Measurements from ENCODE around the gene DENND1B.

GRCh38 chr1:197480446-197480845, 294.8 kb downstream of the DENND1B start:
- TF ChIP-seq, protein P1, sequence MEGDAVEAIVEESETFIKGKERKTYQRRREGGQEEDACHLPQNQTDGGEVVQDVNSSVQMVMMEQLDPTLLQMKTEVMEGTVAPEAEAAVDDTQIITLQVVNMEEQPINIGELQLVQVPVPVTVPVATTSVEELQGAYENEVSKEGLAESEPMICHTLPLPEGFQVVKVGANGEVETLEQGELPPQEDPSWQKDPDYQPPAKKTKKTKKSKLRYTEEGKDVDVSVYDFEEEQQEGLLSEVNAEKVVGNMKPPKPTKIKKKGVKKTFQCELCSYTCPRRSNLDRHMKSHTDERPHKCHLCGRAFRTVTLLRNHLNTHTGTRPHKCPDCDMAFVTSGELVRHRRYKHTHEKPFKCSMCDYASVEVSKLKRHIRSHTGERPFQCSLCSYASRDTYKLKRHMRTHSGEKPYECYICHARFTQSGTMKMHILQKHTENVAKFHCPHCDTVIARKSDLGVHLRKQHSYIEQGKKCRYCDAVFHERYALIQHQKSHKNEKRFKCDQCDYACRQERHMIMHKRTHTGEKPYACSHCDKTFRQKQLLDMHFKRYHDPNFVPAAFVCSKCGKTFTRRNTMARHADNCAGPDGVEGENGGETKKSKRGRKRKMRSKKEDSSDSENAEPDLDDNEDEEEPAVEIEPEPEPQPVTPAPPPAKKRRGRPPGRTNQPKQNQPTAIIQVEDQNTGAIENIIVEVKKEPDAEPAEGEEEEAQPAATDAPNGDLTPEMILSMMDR (IDR thresholded peaks at IDR 0.05): no peak
- TF ChIP-seq POLR2A (IDR thresholded peaks at IDR 0.05): no peak

Data from breast epithelium (tissue), 3 donors.